GM19193 (cell line): ENCODE data around the gene KRT79.

ENCODE experiments used
- POLR2A ChIP-seq: IDR thresholded peaks from 4 replicates; pipeline ENCODE4 v1.6.1; 2011; ENCODE audit not compliant: insufficient read depth, insufficient read length; ENCODE audit errors: extremely low read depth

The KRT79 gene

DNA sequence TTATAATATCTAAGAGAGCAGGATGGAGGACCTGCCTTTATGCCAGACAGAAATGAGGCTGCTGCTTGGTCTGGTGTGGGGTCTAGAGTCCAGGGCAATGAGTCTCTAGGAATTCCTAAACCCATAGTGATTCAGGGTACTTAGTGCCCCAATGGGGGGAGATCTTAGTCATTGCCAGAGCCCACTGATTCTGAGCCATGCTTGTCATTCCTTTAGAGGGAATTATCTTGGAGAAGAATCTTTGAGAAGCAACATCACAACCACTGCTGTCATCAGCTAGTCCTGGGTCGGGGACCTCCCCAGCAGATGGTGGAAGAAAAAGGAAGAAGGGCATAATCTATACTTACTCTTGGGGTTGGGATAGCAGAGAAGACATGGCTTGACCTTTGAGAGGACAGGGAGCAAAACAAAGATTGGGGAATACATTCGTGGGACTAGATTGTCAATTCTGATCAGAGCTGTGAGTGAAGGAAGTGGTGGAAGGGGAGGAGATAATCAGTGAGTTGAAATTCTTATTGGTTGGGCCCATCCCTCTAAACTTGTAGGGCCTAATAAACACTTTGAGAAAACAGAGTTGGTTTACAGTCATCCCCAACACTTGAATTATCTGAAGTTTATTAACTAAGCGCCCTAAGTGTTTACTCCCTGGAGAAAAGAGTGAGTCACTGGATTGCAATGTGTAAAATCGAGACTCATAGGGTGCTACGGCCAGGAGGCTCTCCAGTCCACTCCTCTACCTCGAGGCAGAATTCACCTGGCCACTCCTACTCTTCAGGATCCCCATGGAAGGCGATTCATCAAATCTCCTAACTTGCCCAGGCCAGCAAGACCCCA lies 35.2 kb downstream of the KRT79 start:
- no peak for TF ChIP-seq POLR2A

DNA sequence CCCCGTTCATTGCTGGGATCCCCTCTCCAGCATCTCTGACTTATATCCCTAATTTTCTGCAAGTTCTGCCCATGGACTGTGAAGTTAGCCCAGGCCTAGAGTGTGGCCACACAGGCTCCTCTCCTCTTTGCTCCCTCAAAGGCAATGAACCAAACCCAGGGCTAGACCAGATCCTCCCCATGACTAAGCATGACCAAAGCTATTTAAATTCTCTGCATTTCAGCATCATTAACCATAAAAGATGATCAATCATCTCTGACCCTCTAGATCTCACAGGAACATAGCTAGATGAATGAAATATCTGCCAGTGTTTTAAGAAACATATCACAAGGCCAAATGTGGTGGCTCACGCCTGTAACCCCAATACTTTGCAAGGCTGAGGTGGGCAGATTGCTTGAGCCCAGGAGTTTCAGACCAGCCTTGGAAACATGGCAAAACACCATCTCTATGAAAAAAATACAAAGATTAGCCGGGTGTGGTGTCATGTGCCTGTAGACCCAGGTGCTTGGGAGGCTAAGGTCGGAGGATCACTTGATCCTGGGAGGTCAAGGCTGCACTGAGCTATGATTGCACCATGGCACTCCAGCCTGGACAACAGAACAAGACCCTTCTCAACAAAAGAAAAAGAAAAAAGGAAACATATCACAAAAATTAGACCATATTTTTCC lies 36.0 kb downstream of the KRT79 start:
- no peak for TF ChIP-seq POLR2A

DNA sequence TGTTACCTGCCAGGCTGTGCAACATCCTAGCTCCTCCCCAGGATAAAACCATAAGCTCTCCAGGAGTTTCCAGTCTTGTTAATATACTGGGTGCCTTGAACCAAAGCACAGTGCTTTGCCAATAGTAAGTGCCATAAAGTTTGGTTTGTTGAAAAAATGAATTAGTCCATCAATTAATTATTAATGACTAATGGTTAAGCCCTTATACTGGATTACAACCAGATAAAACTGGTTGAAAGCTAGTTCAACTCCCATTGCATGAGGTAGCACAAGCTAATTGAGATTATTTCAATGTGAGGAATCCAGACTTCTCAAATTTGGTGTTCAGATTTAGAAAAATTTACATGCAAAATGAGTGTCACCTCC lies 36.6 kb downstream of the KRT79 start:
- no peak for TF ChIP-seq POLR2A

DNA sequence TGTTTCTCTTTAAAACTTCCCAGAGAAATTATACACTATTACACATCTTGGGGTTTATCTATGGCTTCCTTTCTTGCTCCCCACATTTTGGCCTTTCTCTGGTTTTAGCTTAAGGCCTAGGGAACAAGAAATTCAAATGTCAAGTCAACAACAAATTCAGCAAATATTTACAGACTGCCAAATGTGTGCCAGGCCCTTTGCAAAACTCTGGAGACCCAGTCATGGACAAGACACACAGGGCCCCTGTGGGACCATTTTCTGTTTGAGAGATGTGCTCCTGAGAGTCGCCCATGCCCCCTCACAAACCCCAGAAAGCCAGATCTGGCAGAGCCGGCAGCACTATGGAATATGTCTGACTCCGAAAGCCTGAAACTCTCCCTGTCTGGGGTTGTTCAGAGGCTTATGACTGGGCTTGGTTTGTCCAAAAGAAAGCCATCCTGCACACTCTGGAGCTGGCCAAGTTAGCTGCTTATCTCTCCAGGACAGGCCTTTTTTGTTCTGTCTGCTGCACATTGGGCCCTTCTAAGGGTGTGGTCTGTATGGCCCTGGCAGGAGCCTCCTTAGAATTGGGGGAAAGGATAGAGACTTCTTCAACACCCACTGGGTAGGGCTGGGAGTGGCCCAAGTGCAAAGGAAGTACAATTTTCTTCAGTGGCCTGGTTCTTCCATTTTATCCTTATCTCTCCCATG lies 37.1 kb downstream of the KRT79 start:
- TF ChIP-seq POLR2A, result no peak

DNA sequence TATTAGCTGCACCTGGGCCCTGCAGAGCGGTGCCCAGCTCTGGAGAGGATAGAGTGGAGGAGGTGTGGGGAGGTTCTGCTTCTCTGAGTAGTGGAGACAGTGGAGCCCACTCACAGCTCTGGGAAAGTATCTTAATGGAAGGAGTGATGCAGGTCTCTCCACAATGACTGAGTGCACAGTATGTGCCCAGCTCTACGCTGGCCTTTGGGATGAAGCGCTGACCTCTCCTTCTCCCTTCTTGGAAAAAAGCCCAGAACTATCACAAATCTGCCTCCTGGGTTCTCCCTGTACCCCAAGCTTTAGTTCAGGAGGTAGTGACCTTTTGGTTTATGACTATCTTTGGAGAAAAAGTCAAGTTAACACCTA lies 37.7 kb downstream of the KRT79 start:
- TF ChIP-seq POLR2A, result no peak

DNA sequence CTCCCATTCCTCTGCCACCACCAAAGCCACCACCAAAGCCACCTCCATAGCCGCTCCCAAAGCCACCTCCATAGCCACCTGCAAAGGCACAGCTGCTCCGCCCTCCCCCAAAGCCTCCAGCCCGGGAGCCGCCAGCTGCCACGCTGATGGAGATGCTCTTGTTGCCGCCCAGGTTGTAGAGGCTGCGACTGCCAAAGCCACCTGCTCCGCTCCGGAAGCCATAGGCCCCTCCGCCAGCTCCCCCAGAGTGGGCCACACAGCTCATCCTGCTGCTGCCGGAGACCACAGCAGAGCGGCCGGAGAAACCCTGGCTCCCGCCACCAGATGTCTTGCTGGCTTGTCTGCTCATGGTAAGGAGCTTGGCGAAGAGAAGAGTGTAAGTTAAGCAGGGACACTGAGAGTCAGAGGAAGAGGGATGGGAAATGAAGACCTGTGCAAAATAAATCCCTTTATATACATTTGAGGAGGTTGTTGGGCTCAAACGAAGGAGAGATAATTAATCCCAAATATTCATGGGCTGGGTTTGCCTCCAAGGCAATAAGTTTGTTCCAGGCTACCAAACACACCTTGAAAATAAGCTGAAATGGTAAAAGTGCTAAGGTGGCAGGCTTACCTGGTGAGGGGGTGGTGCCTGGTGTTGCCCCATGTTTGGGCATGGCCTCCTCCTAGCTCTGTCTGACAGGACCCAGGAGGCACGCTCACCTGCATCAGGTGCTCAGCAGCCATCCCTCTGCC lies 38.2 kb downstream of the KRT79 start, which contains the start of gene KRT3:
KRT3 (minus strand) TSS at position 424 of the 735 bp plus-strand sequence; CDS start at position 349, 75 bp downstream.
- TF ChIP-seq POLR2A, result no peak

DNA sequence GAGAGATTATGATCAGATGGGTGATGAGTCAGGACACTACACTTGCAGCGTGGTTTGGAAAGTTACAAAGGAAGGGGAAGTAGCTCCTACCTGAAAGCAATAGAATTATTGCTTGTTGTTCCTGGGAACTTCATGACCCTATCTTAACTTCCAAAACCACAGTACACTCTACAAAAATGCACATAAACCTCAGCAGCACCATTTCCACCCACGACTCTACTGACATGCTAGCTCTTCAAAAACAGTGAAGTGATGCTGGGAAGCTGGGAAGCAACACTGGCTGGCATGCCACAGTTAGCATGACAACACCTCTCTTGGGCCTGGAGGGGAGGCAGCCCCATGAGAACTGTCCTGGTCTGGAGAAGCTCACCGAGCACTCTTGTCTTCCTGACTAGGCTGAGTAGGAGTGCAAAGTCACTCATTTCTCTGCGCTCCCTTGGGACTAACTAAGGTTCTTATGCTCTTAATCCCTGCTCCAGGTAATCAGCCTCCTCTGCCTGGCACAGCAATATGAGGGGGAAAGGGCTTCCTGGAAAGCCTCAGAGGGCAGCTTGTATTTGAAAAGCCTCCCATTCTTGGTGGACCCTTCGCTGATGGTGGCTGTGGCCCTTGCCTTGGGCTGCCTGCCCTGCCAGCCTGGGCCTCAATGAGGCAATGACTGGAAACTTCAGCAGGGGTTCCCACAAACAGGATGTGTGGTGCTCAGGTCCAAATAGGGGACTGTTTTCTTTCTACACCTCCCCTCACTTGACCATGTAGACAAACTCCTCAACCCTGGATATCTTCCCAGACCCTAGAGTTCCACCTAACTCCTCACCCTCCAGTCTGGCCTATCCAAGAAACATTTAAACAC lies 39.4 kb downstream of the KRT79 start:
- TF ChIP-seq POLR2A, result no peak

DNA sequence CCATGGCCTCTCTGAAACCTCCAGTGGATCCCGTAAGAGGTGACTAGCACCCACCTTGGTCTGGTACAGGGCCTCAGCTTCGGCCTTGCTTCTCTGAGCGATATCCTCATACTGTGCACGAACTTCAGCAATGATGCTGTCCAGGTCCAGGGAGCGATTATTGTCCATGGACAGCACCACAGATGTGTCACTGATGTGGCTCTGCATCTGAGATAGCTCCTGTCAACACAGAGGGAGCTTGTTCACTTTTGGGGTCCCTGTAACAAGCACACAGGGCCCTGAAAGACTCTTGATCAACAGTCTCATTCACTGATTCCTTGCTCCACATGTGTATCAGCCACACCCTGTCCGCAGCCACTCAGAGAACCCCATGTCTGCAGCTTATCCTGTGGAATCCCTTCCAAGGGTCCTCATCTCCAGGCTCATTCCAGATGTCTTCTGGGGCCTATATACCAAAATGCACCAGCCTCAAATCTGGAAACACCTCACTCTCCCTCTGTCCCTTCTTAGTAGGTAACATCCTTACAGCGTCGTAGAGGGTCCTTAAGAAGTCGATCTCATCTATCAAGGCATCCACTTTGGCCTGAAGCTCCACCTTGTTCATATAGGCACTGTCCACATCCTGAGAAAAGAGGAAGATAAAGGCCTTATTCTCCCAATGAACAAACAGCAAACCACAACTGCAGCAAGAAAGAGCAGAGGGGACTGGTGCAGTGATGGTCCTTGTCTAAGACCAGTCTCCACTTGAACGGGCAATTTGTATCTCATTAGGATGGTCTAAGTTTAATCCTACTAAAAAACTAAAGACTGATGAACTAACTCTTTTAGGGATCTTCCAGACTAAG lies 41.7 kb downstream of the KRT79 start:
- no peak for TF ChIP-seq POLR2A

DNA sequence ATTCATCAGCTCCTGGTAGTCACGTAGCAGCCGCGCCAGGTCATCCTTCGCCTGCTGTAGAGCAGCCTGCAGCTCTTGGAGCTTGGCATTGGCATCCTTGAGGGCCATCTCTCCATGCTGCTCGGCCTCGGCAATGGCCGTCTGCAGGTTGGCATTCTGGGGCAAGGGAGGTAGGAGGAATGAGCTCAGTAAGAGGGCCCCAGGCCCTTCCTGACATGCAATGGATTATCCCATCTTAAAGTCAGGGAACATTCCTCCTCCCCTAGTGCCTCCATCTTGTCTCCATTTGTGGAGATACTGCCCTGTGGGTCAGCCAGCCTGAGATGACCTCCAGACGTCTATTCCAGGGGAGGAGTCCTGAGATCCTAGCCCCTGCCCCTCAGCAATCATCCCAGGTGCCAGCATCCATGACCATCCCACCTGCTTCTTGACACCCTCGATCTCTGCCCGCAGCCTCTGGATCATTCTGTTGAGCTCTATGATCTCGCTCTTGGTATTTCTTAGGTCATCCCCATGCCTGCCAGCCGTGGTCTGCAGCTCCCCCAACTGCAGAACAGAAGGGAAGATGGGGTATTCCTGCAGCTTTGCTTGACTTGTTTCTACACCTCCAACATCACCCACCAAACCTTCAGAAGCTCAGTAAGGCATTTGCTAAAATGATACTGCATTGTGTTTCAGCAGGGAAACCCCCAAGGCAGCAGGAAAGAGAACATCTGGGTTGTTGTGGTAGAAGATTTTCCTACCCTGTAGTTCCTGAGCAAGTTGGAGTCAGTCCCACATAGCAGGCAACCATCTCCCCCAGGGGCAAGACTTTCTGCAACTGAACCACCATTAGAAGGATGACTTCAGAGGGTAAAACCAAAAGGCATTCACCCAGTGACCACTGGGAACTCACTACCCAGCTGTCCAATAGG lies 42.6 kb downstream of the KRT79 start:
- TF ChIP-seq POLR2A, result no peak

DNA sequence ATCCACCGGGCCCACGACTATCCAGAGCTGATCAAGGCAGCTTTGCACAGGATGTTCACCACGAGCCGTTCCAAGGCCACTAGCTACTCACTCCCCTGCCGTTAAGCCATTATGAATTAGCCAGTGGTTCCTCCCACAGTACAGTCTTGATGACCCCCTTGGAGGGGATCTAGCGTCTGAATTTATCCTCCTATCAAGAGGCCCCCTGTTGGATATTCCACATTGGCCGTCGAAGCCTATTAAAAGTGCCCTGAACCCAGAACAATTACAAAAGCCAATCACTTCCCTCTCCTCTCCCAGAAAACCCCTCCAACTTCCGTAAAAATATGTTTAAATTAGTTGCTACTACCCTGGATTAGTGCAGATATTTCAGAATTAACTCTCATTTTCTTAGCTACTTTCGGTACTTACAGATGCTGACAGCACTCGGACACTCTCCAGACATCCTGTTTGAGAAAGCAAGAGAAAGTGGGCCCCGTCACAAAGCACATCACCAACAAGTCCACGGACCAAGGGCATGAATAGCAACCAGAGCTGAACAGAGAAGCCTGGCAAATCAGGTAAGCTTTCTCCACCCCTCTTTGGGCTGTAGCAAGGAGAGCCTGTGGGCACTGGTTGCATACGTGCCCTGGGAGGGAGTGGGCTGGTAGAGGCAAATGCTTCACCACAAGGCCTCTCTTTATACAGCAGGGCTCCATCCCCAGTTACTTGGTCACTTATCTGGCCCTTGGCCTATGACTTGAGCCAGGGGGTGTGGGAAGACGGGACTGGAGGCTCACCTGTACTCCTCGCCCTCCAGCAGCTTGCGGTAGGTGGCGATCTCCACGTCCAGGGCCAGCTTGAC lies 43.5 kb downstream of the KRT79 start:
- TF ChIP-seq POLR2A, result no peak

DNA sequence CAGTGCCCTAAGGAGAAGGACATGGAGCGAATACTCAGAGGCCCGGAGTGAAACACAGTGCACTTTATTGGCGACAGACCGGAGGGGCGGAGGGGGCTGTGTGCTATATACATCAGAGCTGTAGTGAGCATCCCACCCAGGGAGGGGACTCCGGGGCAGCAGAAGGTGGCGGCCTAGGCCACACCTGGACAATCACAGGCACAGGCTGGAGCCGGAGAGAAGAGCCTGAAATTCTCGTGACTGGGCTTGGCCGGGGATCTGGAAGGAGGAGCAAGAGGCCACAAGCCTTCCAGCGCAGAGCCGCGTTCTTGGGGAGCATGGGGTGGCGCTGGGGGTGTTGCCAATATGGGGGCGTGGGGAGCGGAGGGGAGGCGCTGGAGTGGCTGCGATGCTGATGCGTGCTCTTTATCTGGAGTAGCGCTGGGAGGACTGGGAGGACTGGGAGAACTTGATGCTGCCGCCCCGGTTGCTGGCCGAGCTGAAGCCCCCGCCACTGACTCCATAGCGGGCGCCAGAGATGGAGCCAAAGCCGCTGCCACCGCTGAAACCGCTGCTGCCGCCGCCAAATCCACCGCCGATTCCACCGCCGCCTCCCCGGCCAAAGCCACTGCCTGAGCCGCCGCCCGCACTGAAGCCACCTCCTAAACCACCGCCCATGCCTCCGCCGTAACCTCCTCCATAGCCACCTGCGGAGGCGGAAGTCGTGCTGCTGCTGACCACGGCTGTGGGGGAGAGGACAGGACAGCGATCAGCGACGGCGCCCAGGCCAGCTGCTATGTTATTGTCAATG lies 44.3 kb downstream of the KRT79 start:
- no peak for TF ChIP-seq POLR2A
